H9 (cell line): Measurements from ENCODE around the gene SETD7. TPM values are rescaled to one million over a fixed set of nuclear protein-coding genes. Genes with fewer than 3 reads are reported as not detected.

Source experiments
- DNase-seq: peaks from one replicate; pipeline ENCODE4 v3.0.0-alpha.2; 2017
- H2AFZ ChIP-seq: one replicate; pipeline ENCODE4 v1.6.1; 2013; ENCODE audit warnings: mild to moderate bottlenecking, low read length, control low read depth, moderate library complexity
- H2AK5ac ChIP-seq: 2 replicates; pipeline ENCODE4 v1.6.1; 2013; ENCODE audit warnings: low read length, control low read depth, mixed read lengths; ENCODE audit not compliant: insufficient read length
- H2BK120ac ChIP-seq: one replicate; pipeline ENCODE4 v1.6.1; 2013; ENCODE audit warnings: low read depth, mild to moderate bottlenecking, low read length, control low read depth, inconsistent platforms; ENCODE audit not compliant: poor library complexity, severe bottlenecking
- H2BK12ac ChIP-seq: 2 replicates; pipeline ENCODE4 v1.6.1; 2013; ENCODE audit warnings: low read length, control low read depth, mixed read lengths, low read depth; ENCODE audit not compliant: insufficient read length
- H2BK15ac ChIP-seq: 2 replicates; pipeline ENCODE4 v1.6.1; 2013; ENCODE audit warnings: low read depth, low read length, control low read depth
- H2BK20ac ChIP-seq: one replicate; pipeline ENCODE4 v1.6.1; 2013; ENCODE audit warnings: low read depth, mild to moderate bottlenecking, low read length, control low read depth, inconsistent platforms; ENCODE audit not compliant: poor library complexity, severe bottlenecking
- H2BK5ac ChIP-seq: 2 replicates; pipeline ENCODE4 v1.6.1; 2013; ENCODE audit warnings: low read length, control low read depth, mixed read lengths; ENCODE audit not compliant: insufficient read length
- H3K14ac ChIP-seq: 2 replicates; pipeline ENCODE4 v1.6.1; 2013; ENCODE audit warnings: low read length, control low read depth; ENCODE audit not compliant: insufficient read depth
- H3K18ac ChIP-seq: 2 replicates; pipeline ENCODE4 v1.6.1; 2013; ENCODE audit warnings: low read depth, mild to moderate bottlenecking, mixed read lengths, low read length, control low read depth; ENCODE audit not compliant: insufficient read length
- H3K23ac ChIP-seq: 2 replicates; pipeline ENCODE4 v1.6.1; 2013; ENCODE audit warnings: low read length, control low read depth, mixed read lengths, low read depth; ENCODE audit not compliant: insufficient read length
- H3K23me2 ChIP-seq: 2 replicates; pipeline ENCODE4 v1.6.1; 2013; ENCODE audit warnings: low read depth, mild to moderate bottlenecking, mixed read lengths, low read length, control low read depth; ENCODE audit not compliant: insufficient read length, poor library complexity, severe bottlenecking
- H3K27ac ChIP-seq: 2 replicates; pipeline ENCODE4 v1.5.1; 2013; ENCODE audit warnings: low read length, control low read depth, mixed read lengths, low read depth; ENCODE audit not compliant: insufficient read length
- H3K27me3 ChIP-seq: 2 replicates; pipeline ENCODE4 v1.6.1; 2013; ENCODE audit warnings: low read length, control low read depth, inconsistent platforms; ENCODE audit not compliant: insufficient read depth
- H3K4ac ChIP-seq: 2 replicates; pipeline ENCODE4 v1.6.1; 2013; ENCODE audit warnings: low read depth, mild to moderate bottlenecking, control low read depth, inconsistent platforms, low read length, moderate library complexity
- H3K4me1 ChIP-seq: 2 replicates; pipeline ENCODE4 v1.6.1; 2013; ENCODE audit warnings: low read length, control low read depth, inconsistent platforms; ENCODE audit not compliant: insufficient read depth
- H3K4me2 ChIP-seq: 2 replicates; pipeline ENCODE4 v1.6.1; 2013; ENCODE audit warnings: low read length, control low read depth, mixed read lengths; ENCODE audit not compliant: insufficient read length, insufficient read depth
- H3K56ac ChIP-seq: 2 replicates; pipeline ENCODE4 v1.6.1; 2013; ENCODE audit warnings: low read depth, mild to moderate bottlenecking, mixed read lengths, low read length, control low read depth; ENCODE audit not compliant: insufficient read length
- H3K79me1 ChIP-seq: 2 replicates; pipeline ENCODE4 v1.6.1; 2013; ENCODE audit warnings: low read depth, mild to moderate bottlenecking, moderate library complexity, low read length, control low read depth, inconsistent platforms; ENCODE audit not compliant: insufficient read depth, poor library complexity, severe bottlenecking
- H3K79me2 ChIP-seq: 2 replicates; pipeline ENCODE4 v1.6.1; 2013; ENCODE audit warnings: low read length, control low read depth, inconsistent platforms; ENCODE audit not compliant: insufficient read depth
- H3K9ac ChIP-seq: 2 replicates; pipeline ENCODE4 v1.6.1; 2013; ENCODE audit warnings: low read length, control low read depth, mixed read lengths; ENCODE audit not compliant: insufficient read length; ENCODE audit errors: extremely low read depth
- H3K9me3 ChIP-seq: one replicate; pipeline ENCODE4 v1.6.1; 2013; ENCODE audit warnings: low read depth, low read length, inconsistent platforms; ENCODE audit not compliant: control insufficient read depth
- H3T11ph ChIP-seq: one replicate; pipeline ENCODE4 v1.6.1; 2013; ENCODE audit warnings: mild to moderate bottlenecking, low read length, control low read depth, inconsistent platforms
- H4K20me1 ChIP-seq: one replicate; pipeline ENCODE4 v1.6.1; 2013; ENCODE audit not compliant: control insufficient read depth, insufficient read length, insufficient read depth
- H4K5ac ChIP-seq: 2 replicates; pipeline ENCODE4 v1.6.1; 2013; ENCODE audit warnings: low read depth, mild to moderate bottlenecking, mixed read lengths, low read length, control low read depth; ENCODE audit not compliant: insufficient read length
- H4K8ac ChIP-seq: replicated peaks from 2 replicates; pipeline ENCODE4 v1.6.1; 2013; ENCODE audit warnings: low read length, control low read depth, mixed read lengths, low read depth; ENCODE audit not compliant: insufficient read length
- H4K91ac ChIP-seq: 2 replicates; pipeline ENCODE4 v1.6.1; 2013; ENCODE audit warnings: low read depth, mild to moderate bottlenecking, moderate library complexity, mixed read lengths, low read length, control low read depth; ENCODE audit not compliant: insufficient read length
- H3K27ac Mint-ChIP-seq, 3 experiments: 2 replicates in 2 of 3; 3 replicates in 1 of 3; pipeline ENCODE4 v1.8.0; 2020 to 2021; ENCODE audit warnings: mixed read lengths in 3 of 3, mild to moderate bottlenecking in 1 of 3, moderate library complexity in 1 of 3
- H3K27me3 Mint-ChIP-seq: 2 replicates; pipeline ENCODE4 v1.8.0; 2021; ENCODE audit warnings: low read depth, mild to moderate bottlenecking, moderate library complexity, mixed read lengths
- H3K36me3 Mint-ChIP-seq, 3 experiments: 2 replicates in 2 of 3; 3 replicates in 1 of 3; pipeline ENCODE4 v1.8.0; 2020 to 2021; ENCODE audit warnings: low read depth in 3 of 3, mixed read lengths in 3 of 3; ENCODE audit not compliant: insufficient read depth in 1 of 3
- H3K4me1 Mint-ChIP-seq, 2 experiments: 2 replicates each; pipeline ENCODE4 v1.8.0; 2020; ENCODE audit warnings: mixed read lengths in 2 of 2
- H3K4me3 Mint-ChIP-seq, 2 experiments: 2 replicates in 1 of 2; 3 replicates in 1 of 2; pipeline ENCODE4 v1.8.0; 2020 to 2021; ENCODE audit warnings: mild to moderate bottlenecking in 2 of 2, mixed read lengths in 2 of 2, moderate library complexity in 1 of 2
- H3K9me3 Mint-ChIP-seq, 2 experiments: 2 replicates in 1 of 2; 3 replicates in 1 of 2; pipeline ENCODE4 v1.8.0; 2020; ENCODE audit warnings: mild to moderate bottlenecking in 2 of 2, mixed read lengths in 2 of 2, moderate library complexity in 1 of 2
- WGBS: extraction: QIAGEN DNeasy Blood & Tissue Kit; methylation state at CpG from one replicate; pipeline ENCODE4 v1.1.7; 2013; ENCODE audit warnings: missing lambda C conversion rate, low lambda C conversion rate, mixed read lengths; ENCODE audit not compliant: insufficient read length; ENCODE audit errors: extremely low coverage; 5-methylcytosine and 5-hydroxymethylcytosine counted together
- total RNA-seq: library from RNA; stranded (reverse); gene quantifications from 2 replicates; pipeline ENCODE4 v1.2.1, GENCODE V29; 2021
- TF ChIP-seq, protein P1 (sequence below): fragments of 200-600 bp; sonication (generic); conservative IDR thresholded peaks from 3 replicates; pipeline ENCODE4 v1.8.0; 2021; ENCODE audit warnings: antibody characterized with exemption, mild to moderate bottlenecking

SETD7 gene
- total RNA-seq, 1 experiment from 2014 or later, result 1.5 TPM

- H4K5ac ChIP-seq, result no peak overlapping the region
- H3K23ac ChIP-seq, result no peak overlapping the region
- H3K4ac ChIP-seq, result no peak overlapping the region
- DNase-seq, result peak; percentile 66
- no peak overlapping the region for H2BK20ac ChIP-seq
- no peak overlapping the region for H2BK5ac ChIP-seq
- peaks cover 85% of the 10 kb centered on the region for H3K27me3 Mint-ChIP-seq
- H3K79me2 ChIP-seq, result no peaks in the 10 kb centered on the region
- no peak overlapping the region for H3K27ac ChIP-seq
- no peak overlapping the region for H4K91ac ChIP-seq
- H3K56ac ChIP-seq, result no peak overlapping the region
- H2AK5ac ChIP-seq, result no peak overlapping the region
- no peaks in the 10 kb centered on the region for H3K79me1 ChIP-seq
- peaks cover 5% of the 10 kb centered on the region for H3K4me1 ChIP-seq
- peak overlapping the region; percentile 19 for H3K4me2 ChIP-seq
- H3K27ac Mint-ChIP-seq, result no peak overlapping the region
- no peak overlapping the region for H3K9ac ChIP-seq
- H2AFZ ChIP-seq, result peak overlapping the region; percentile 50
- no peaks in the 10 kb centered on the region for H3K36me3 Mint-ChIP-seq
- H2BK120ac ChIP-seq, result no peak overlapping the region
- H3K4me1 Mint-ChIP-seq, result peaks cover 17 to 22% of the 10 kb centered on the region in 2 experiments
- TF ChIP-seq, protein P1, sequence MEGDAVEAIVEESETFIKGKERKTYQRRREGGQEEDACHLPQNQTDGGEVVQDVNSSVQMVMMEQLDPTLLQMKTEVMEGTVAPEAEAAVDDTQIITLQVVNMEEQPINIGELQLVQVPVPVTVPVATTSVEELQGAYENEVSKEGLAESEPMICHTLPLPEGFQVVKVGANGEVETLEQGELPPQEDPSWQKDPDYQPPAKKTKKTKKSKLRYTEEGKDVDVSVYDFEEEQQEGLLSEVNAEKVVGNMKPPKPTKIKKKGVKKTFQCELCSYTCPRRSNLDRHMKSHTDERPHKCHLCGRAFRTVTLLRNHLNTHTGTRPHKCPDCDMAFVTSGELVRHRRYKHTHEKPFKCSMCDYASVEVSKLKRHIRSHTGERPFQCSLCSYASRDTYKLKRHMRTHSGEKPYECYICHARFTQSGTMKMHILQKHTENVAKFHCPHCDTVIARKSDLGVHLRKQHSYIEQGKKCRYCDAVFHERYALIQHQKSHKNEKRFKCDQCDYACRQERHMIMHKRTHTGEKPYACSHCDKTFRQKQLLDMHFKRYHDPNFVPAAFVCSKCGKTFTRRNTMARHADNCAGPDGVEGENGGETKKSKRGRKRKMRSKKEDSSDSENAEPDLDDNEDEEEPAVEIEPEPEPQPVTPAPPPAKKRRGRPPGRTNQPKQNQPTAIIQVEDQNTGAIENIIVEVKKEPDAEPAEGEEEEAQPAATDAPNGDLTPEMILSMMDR, result no peak
- H3T11ph ChIP-seq, result no peak overlapping the region
- H3K18ac ChIP-seq, result no peak overlapping the region
- no peaks in the 10 kb centered on the region for H3K9me3 ChIP-seq
- H3K14ac ChIP-seq, result no peak overlapping the region
- no CpG with 5 or more reads among the region's 6 CpGs for WGBS
- peaks cover 16% of the 10 kb centered on the region for H3K23me2 ChIP-seq
- H3K4me3 Mint-ChIP-seq, result no peak overlapping the region
- no peaks in the 10 kb centered on the region; a peak in 1 of 5 replicates for H3K9me3 Mint-ChIP-seq
- H3K27me3 ChIP-seq, result peaks cover 25% of the 10 kb centered on the region
- H2BK12ac ChIP-seq, result no peak overlapping the region
- H4K8ac ChIP-seq, result no peak overlapping the region
- H2BK15ac ChIP-seq, result no peak overlapping the region
- no peaks in the 10 kb centered on the region for H4K20me1 ChIP-seq
Measured at GRCh38 chr4:139560406-139561104, 4.5 kb upstream of the SETD7 start.
